HepG2 (cell line): ENCODE measurements around the gene CHST12.
"Not testable (repeated sequence)": the region's sequence is repeated elsewhere in the genome, so short reads cannot be mapped to it uniquely, and the experiment has no call there.

Experiments used
- ELF1 ChIP-seq: sonication (generic); formaldehyde crosslinking; IDR thresholded peaks from 2 replicates; pipeline ENCODE4 v1.4.0; 2020; ENCODE audit warnings: missing genetic modification reagents
- JUND ChIP-seq: sonication (generic); formaldehyde crosslinking; IDR thresholded peaks from 2 replicates; pipeline ENCODE4 v1.8.0; 2022; ENCODE audit warnings: mild to moderate bottlenecking, missing genetic modification reagents
- KMT2A ChIP-seq: sonication (generic); formaldehyde crosslinking; IDR thresholded peaks from 2 replicates; pipeline ENCODE4 v1.4.0; 2020; ENCODE audit warnings: missing genetic modification reagents
- MAZ ChIP-seq, 2 experiments: sonication (generic) in 1 of 2; formaldehyde crosslinking in 1 of 2; IDR thresholded peaks; 2 replicates each; pipeline versions ENCODE4 v1.5.0 to v1.6.1; 2012 to 2020; ENCODE audit warnings: low read depth in 2 of 2, mild to moderate bottlenecking in 2 of 2, borderline replicate concordance in 1 of 2, improper control_type of control experiment in 1 of 2, low read length in 1 of 2, missing genetic modification reagents in 1 of 2, moderate library complexity in 1 of 2
- ZBTB7B ChIP-seq: sonication (generic); formaldehyde crosslinking; IDR thresholded peaks from 2 replicates; pipeline ENCODE4 v1.4.0; 2020; ENCODE audit warnings: missing genetic modification reagents
- ZNF432 ChIP-seq: sonication (generic); formaldehyde crosslinking; IDR thresholded peaks from 2 replicates; pipeline ENCODE4 v1.5.0; 2020; ENCODE audit warnings: missing genetic modification reagents, mild to moderate bottlenecking, borderline replicate concordance
- ZNF543 ChIP-seq: sonication (generic); formaldehyde crosslinking; IDR thresholded peaks from 2 replicates; pipeline ENCODE4 v1.4.0; 2020; ENCODE audit warnings: mild to moderate bottlenecking, missing genetic modification reagents
- ZNF788 ChIP-seq: sonication (generic); formaldehyde crosslinking; IDR thresholded peaks from 2 replicates; pipeline ENCODE4 v1.5.0; 2020; ENCODE audit warnings: mild to moderate bottlenecking, missing genetic modification reagents, borderline replicate concordance
- TF ChIP-seq, protein P1 (sequence below): sonication (generic); formaldehyde crosslinking; IDR thresholded peaks from 2 replicates; pipeline ENCODE4 v1.5.0; 2020; ENCODE audit warnings: mild to moderate bottlenecking, missing genetic modification reagents, moderate library complexity
- TF ChIP-seq, protein P2 (sequence below): sonication (generic); formaldehyde crosslinking; IDR thresholded peaks from 2 replicates; pipeline ENCODE4 v1.4.0; 2020; ENCODE audit warnings: missing genetic modification reagents, borderline replicate concordance
- TF ChIP-seq, protein P3 (sequence below): sonication (generic); formaldehyde crosslinking; IDR thresholded peaks from 2 replicates; pipeline ENCODE4 v1.8.0; 2022; ENCODE audit warnings: mild to moderate bottlenecking, missing genetic modification reagents
- TF ChIP-seq, protein P4 (sequence below): sonication (generic); formaldehyde crosslinking; IDR thresholded peaks from 2 replicates; pipeline ENCODE4 v1.5.0; 2020; ENCODE audit warnings: missing genetic modification reagents, mild to moderate bottlenecking, borderline replicate concordance

DNA sequence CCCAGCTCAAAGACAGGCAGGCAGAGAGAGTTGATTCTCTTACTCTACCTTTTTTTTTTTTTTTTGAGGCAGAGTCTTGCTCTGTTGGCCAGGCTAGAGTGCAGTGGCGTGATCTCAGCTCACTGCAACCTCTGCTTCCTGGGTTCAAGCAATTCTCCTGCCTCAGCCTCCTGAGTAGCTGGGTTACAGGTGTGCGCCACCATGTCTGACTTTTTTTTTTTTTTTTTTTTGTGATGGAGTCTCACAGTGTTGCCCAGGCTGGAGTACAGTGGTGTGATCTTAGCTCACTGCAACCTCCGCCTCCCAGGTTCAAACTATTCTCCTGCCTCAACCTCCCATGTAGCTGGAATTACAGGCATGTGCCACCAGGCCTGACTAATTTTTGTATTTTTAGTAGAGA lies 13.8 kb downstream of the CHST12 start:
- TF ChIP-seq ZNF788; KMT2A (CRISPR knock-in tag); ELF1 (CRISPR knock-in tag); JUND (CRISPR knock-in tag); ZNF432; ZBTB7B (CRISPR knock-in tag); ZNF543 (CRISPR knock-in tag); MAZ (IDR thresholded peaks at IDR 0.05; ENCODE audit: borderline replicate concordance, low read depth, low read length); MAZ (CRISPR knock-in tag; IDR thresholded peaks at IDR 0.05; ENCODE audit: low read depth): not testable (repeated sequence)
- TF ChIP-seq, protein P1, sequence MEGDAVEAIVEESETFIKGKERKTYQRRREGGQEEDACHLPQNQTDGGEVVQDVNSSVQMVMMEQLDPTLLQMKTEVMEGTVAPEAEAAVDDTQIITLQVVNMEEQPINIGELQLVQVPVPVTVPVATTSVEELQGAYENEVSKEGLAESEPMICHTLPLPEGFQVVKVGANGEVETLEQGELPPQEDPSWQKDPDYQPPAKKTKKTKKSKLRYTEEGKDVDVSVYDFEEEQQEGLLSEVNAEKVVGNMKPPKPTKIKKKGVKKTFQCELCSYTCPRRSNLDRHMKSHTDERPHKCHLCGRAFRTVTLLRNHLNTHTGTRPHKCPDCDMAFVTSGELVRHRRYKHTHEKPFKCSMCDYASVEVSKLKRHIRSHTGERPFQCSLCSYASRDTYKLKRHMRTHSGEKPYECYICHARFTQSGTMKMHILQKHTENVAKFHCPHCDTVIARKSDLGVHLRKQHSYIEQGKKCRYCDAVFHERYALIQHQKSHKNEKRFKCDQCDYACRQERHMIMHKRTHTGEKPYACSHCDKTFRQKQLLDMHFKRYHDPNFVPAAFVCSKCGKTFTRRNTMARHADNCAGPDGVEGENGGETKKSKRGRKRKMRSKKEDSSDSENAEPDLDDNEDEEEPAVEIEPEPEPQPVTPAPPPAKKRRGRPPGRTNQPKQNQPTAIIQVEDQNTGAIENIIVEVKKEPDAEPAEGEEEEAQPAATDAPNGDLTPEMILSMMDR (CRISPR knock-in tag) = not testable (repeated sequence)
- TF ChIP-seq, protein P2, sequence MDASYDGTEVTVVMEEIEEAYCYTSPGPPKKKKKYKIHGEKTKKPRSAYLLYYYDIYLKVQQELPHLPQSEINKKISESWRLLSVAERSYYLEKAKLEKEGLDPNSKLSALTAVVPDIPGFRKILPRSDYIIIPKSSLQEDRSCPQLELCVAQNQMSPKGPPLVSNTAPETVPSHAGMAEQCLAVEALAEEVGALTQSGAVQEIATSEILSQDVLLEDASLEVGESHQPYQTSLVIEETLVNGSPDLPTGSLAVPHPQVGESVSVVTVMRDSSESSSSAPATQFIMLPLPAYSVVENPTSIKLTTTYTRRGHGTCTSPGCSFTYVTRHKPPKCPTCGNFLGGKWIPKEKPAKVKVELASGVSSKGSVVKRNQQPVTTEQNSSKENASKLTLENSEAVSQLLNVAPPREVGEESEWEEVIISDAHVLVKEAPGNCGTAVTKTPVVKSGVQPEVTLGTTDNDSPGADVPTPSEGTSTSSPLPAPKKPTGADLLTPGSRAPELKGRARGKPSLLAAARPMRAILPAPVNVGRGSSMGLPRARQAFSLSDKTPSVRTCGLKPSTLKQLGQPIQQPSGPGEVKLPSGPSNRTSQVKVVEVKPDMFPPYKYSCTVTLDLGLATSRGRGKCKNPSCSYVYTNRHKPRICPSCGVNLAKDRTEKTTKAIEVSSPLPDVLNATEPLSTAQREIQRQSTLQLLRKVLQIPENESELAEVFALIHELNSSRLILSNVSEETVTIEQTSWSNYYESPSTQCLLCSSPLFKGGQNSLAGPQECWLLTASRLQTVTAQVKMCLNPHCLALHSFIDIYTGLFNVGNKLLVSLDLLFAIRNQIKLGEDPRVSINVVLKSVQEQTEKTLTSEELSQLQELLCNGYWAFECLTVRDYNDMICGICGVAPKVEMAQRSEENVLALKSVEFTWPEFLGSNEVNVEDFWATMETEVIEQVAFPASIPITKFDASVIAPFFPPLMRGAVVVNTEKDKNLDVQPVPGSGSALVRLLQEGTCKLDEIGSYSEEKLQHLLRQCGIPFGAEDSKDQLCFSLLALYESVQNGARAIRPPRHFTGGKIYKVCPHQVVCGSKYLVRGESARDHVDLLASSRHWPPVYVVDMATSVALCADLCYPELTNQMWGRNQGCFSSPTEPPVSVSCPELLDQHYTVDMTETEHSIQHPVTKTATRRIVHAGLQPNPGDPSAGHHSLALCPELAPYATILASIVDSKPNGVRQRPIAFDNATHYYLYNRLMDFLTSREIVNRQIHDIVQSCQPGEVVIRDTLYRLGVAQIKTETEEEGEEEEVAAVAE (CRISPR knock-in tag) = not testable (repeated sequence)
- TF ChIP-seq, protein P3, sequence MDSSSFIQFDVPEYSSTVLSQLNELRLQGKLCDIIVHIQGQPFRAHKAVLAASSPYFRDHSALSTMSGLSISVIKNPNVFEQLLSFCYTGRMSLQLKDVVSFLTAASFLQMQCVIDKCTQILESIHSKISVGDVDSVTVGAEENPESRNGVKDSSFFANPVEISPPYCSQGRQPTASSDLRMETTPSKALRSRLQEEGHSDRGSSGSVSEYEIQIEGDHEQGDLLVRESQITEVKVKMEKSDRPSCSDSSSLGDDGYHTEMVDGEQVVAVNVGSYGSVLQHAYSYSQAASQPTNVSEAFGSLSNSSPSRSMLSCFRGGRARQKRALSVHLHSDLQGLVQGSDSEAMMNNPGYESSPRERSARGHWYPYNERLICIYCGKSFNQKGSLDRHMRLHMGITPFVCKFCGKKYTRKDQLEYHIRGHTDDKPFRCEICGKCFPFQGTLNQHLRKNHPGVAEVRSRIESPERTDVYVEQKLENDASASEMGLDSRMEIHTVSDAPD (CRISPR knock-in tag) = not testable (repeated sequence)
- TF ChIP-seq, protein P4, sequence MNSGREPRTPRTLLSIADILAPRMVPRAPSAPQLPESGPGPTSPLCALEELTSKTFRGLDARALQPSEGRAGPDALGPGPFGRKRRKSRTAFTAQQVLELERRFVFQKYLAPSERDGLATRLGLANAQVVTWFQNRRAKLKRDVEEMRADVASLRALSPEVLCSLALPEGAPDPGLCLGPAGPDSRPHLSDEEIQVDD (CRISPR knock-in tag) = not testable (repeated sequence)
